PC-3 (cell line): ENCODE measurements around the gene LSM8. TPM values are rescaled to one million over a fixed set of nuclear protein-coding genes. Genes with fewer than 3 reads are reported as not detected.

Experiments used
- ATAC-seq: fragments of 200-7000 bp; cut with Tn5 transposase; 2 replicates; pipeline ENCODE4 v1.9.1; 2020; ENCODE audit warnings: mild to moderate bottlenecking, moderate library complexity
- BruUV-seq: library from RNA; stranded (reverse); fragments of 400-500 nt; replicated peaks from 2 replicates; lab custom pipeline; 2021; lab: Mats Ljungman, UMichigan
- CTCF ChIA-PET: fragments of 300-600 bp; sonication (Branson Sonifier 250); formaldehyde crosslinking; loops from one replicate; lab custom pipeline; 2022; ENCODE audit warnings: antibody characterized with exemption; lab: Charles Lee
- POLR2A ChIA-PET: fragments of 300-600 bp; sonication (Branson Sonifier 250); formaldehyde crosslinking; loops from one replicate; lab custom pipeline; 2022; ENCODE audit warnings: antibody characterized with exemption; ENCODE audit not compliant: unreplicated experiment; lab: Charles Lee
- DNase-seq: peaks from one replicate; pipeline ENCODE4 v3.0.0-alpha.2; 2015
- H2AFZ ChIP-seq: fragments of 300-600 bp; sonication (generic); 2 replicates; pipeline ENCODE4 v1.6.0; 2016; ENCODE audit warnings: antibody characterized with exemption, low read length
- H3F3A ChIP-seq: fragments of 300-600 bp; sonication (generic); one replicate; pipeline ENCODE4 v1.6.0; 2017; ENCODE audit warnings: antibody characterized with exemption, low read length, control low read depth, mild to moderate bottlenecking; ENCODE audit not compliant: unreplicated experiment
- H3K27ac ChIP-seq: fragments of 300-600 bp; sonication (generic); 2 replicates; pipeline ENCODE4 v1.5.1; 2016; ENCODE audit warnings: mild to moderate bottlenecking, low read length
- H3K27me3 ChIP-seq: fragments of 300-600 bp; sonication (generic); 2 replicates; pipeline ENCODE4 v1.6.1; 2016; ENCODE audit warnings: low read length, mixed read lengths
- H3K36me3 ChIP-seq: fragments of 300-600 bp; sonication (generic); 2 replicates; pipeline ENCODE4 v1.6.1; 2016; ENCODE audit warnings: low read depth, mixed run types, low read length, mixed read lengths
- H3K4me1 ChIP-seq: fragments of 300-600 bp; sonication (generic); 2 replicates; pipeline ENCODE4 v1.5.1; 2016; ENCODE audit warnings: low read length; ENCODE audit not compliant: insufficient read depth
- H3K4me2 ChIP-seq: fragments of 300-600 bp; sonication (generic); 2 replicates; pipeline ENCODE4 v1.6.0; 2016; ENCODE audit warnings: low read length
- H3K4me3 ChIP-seq: fragments of 300-600 bp; sonication (generic); 2 replicates; pipeline ENCODE4 v1.5.1; 2016; ENCODE audit warnings: mild to moderate bottlenecking, low read length, mixed read lengths
- H3K79me2 ChIP-seq: fragments of 300-600 bp; sonication (generic); 2 replicates; pipeline ENCODE4 v1.6.1; 2017; ENCODE audit warnings: low read length, mixed read lengths
- H3K9ac ChIP-seq: fragments of 300-600 bp; sonication (generic); 2 replicates; pipeline ENCODE4 v1.6.0; 2016; ENCODE audit warnings: mild to moderate bottlenecking, low read length
- H3K9me2 ChIP-seq: fragments of 300-600 bp; sonication (generic); replicated peaks from 2 replicates; pipeline ENCODE4 v1.6.1; 2016; ENCODE audit warnings: mixed run types, low read length, mixed read lengths
- H3K9me3 ChIP-seq: fragments of 300-600 bp; sonication (generic); 2 replicates; pipeline ENCODE4 v1.6.1; 2016; ENCODE audit warnings: low read length, mixed read lengths
- H4K20me1 ChIP-seq: fragments of 300-600 bp; sonication (generic); 2 replicates; pipeline ENCODE4 v1.6.1; 2016; ENCODE audit warnings: low read length, mixed read lengths
- CTCF ChIP-seq: fragments of 300-600 bp; sonication (generic); conservative IDR thresholded peaks from 2 replicates; pipeline ENCODE4 v1.5.1; 2017; ENCODE audit warnings: antibody characterized with exemption, low read depth, mild to moderate bottlenecking, low read length
- EZH2 ChIP-seq: fragments of 300-600 bp; sonication (generic); IDR thresholded peaks from one replicate; pipeline ENCODE4 v1.6.1; 2017; ENCODE audit warnings: antibody characterized with exemption, mild to moderate bottlenecking, low read length; ENCODE audit not compliant: unreplicated experiment
- EZH2phosphoT487 ChIP-seq: fragments of 300-600 bp; sonication (generic); IDR thresholded peaks from 2 replicates; pipeline ENCODE4 v1.6.1; 2018; ENCODE audit warnings: mild to moderate bottlenecking, antibody characterized with exemption, low read length, borderline replicate concordance
- intact Hi-C: fragments of 100-400 bp; cut with micrococcal nuclease; formaldehyde crosslinking; loops from 2 replicates; pipeline ENCODE4 v1.9.0; 2023
- total RNA-seq: library from RNA; depleted of rRNA; stranded (reverse); fragments of >200 nt; gene quantifications from 2 replicates; pipeline ENCODE4 v1.2.3, GENCODE V29; 2014

The LSM8 gene
- total RNA-seq, 1 experiment from 2014 or later = 55.1 TPM

- no peak for TF ChIP-seq CTCF
- TF ChIP-seq EZH2phosphoT487 = no peak
- no peak for TF ChIP-seq EZH2
- H3K4me2 ChIP-seq = peak overlapping the region; percentile 97
- no peak overlapping the region for H3K27ac ChIP-seq
- intact Hi-C loops = no loop called here
- BruUV-seq = no TSS peak
- peaks cover 21% of the 10 kb centered on the region; the same call in 1 of the 2 replicates for H3K4me1 ChIP-seq
- DNase-seq (peak; percentile 9), ATAC-seq (no peak)
- CTCF ChIA-PET = no interaction called here
- H3K36me3 ChIP-seq = peaks cover 20% of the 10 kb centered on the region; the same call in 1 of the 2 replicates
- no peaks in the 10 kb centered on the region for H4K20me1 ChIP-seq
- peaks cover 49% of the 10 kb centered on the region for H3K79me2 ChIP-seq
- H3K9me3 ChIP-seq = no peaks in the 10 kb centered on the region
- no peaks in the 10 kb centered on the region for H3K9me2 ChIP-seq
- no peaks in the 10 kb centered on the region for H3K27me3 ChIP-seq
- H2AFZ ChIP-seq = no peak overlapping the region
- no peak overlapping the region for H3K9ac ChIP-seq
- H3F3A ChIP-seq = no peaks in the 10 kb centered on the region
- POLR2A ChIA-PET = no interaction called here
- peak overlapping the region; percentile 100; the same call in 1 of the 2 replicates for H3K4me3 ChIP-seq
These were observed 2.5 kb downstream of the LSM8 start for GRCh38 chr7:118186501-118186900.

- Histone ChIP-seq H4K20me1 (no peaks in the 10 kb centered on the region), H3K9ac (no peak overlapping the region), H3K9me3 (no peaks in the 10 kb centered on the region), H3K4me2 (no peak overlapping the region), H3K4me1 (no peaks in the 10 kb centered on the region), H2AFZ (no peak overlapping the region), H3K27me3 (no peaks in the 10 kb centered on the region), H3K4me3 (no peak overlapping the region), H3K27ac (no peak overlapping the region), H3K9me2 (no peaks in the 10 kb centered on the region), H3K36me3 (peaks cover 10% of the 10 kb centered on the region; the same call in 1 of the 2 replicates), H3F3A (no peaks in the 10 kb centered on the region), H3K79me2 (no peaks in the 10 kb centered on the region)
- DNase-seq (no peak), ATAC-seq (no peak)
- TF ChIP-seq EZH2 = no peak
- TF ChIP-seq EZH2phosphoT487 = no peak
- no peak for TF ChIP-seq CTCF
- no TSS peak for BruUV-seq
- ChIA-PET POLR2A (no interaction called here), CTCF (interaction anchor here (0.6 kb wide), 1 partner anchor 524 kb away, joined by 3 read pairs; no protein-coding TSS in a partner anchor)
- intact Hi-C loops = loop anchor here (2.0 kb wide), 1 partner anchor 444 kb away; no protein-coding TSS in a partner anchor
These were observed 10.6 kb downstream of the LSM8 start for GRCh38 chr7:118194571-118194970.

GRCh38 chr7:118195837-118196474 lies 12.0 kb downstream of the LSM8 start:
- CTCF ChIA-PET = no interaction called here
- no peaks in the 10 kb centered on the region for H3K9me2 ChIP-seq
- TF ChIP-seq EZH2 (no peak), CTCF (peak; percentile 83), EZH2phosphoT487 (no peak)
- no peaks in the 10 kb centered on the region for H3K27me3 ChIP-seq
- H3K36me3 ChIP-seq = peaks cover 10% of the 10 kb centered on the region; the same call in 1 of the 2 replicates
- H3K4me2 ChIP-seq = no peak overlapping the region
- H3K9ac ChIP-seq = no peak overlapping the region
- no peaks in the 10 kb centered on the region for H3F3A ChIP-seq
- H3K4me3 ChIP-seq = no peak overlapping the region
- H3K4me1 ChIP-seq = no peaks in the 10 kb centered on the region
- no peaks in the 10 kb centered on the region for H3K9me3 ChIP-seq
- H3K27ac ChIP-seq = no peak overlapping the region
- H2AFZ ChIP-seq = no peak overlapping the region
- POLR2A ChIA-PET = no interaction called here
- no TSS peak for BruUV-seq
- peak; percentile 77 for DNase-seq
- H3K79me2 ChIP-seq = no peaks in the 10 kb centered on the region
- intact Hi-C loops = loop anchor here (2.0 to 5.0 kb wide), 3 partner anchors 89 to 445 kb away; no protein-coding TSS in a partner anchor
- H4K20me1 ChIP-seq = no peaks in the 10 kb centered on the region
- ATAC-seq = peak; percentile 83
